ENCODE results near the gene KLK2.

Gene KLK2

DNA sequence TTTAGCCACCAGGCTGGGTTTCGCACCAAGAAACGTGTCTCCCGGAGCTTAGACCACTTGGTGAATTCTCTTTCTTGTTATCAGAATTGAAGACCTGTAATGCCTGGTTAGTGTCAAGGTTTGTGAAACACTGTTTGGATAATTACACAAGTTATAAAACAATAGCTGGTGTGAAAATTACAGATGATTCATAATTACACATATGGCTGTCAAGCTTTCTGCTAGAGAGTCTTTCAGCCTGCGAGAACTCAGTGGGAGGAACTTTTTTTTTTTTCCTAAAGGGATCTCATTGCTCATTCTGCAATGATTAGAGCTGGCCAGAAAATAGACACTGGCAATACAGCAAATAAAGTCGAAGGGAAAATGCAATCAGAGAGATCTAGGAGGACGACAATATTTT is 51.3 kb downstream of the KLK2 start:
- DNase-seq (ENCODE audit: low read depth in 3 of 3), result no peak

DNA sequence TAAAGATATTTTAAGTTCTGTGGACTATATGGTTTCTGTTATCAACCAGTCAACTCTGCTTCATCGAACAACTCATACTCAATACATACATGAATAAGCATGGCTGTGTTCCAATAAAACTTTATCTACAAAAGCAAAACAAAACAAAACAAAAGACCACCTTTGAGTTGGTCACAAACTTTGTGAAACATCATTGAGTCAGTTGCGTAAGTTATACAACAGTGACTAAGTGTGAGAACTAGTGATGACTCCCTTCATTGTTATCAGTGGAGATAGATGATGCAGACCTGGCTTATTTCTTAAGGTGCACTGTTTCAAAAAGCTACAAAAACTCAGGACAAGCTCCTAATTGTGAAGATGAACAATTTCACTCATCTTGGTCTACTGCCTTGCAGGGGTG is 52.5 kb downstream of the KLK2 start:
- no peak for DNase-seq (ENCODE audit: low read depth in 3 of 3)

DNA sequence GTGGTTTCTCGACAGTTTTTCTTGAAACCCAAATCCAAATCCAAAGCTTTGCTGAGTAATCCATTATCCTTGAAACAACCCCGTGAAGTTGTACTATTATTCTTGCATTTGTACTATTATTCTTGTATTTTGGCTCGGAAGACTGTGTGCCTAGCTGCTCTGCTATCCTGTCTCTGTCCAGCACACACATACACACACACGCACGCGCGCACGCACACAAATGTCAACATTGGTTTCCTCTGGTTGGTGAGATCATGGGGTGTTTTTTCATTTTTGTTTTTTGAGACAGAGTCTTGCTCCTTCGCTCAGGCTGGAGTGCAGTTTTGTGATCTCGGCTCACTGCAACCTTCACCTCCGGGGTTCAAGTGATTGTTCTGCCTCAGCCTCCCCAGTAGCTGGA is 52.9 kb downstream of the KLK2 start:
- DNase-seq (ENCODE audit: low read depth in 3 of 3), result no peak

DNA sequence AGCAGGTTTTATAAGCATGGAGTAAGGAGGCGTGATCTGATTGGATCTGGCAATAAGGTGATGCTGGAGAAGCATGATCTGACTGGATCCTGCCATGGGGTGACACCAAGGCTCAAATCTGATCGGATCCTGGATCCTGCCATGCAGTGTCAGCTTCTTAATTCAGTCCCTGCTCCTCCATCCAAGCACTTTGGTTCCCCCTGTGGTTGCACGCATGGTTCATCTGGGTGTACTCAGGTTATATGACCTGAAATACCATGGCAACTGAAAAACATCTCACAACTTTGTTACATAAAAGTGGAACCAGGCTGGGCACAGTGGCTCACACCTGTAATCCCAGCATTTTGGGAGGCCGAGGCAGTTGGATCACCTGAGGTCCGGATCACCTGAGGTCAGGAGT is 55.6 kb downstream of the KLK2 start:
- DNase-seq (ENCODE audit: low read depth in 3 of 3), result no peak

All from stimulated activated CD4-positive, alpha-beta T cell treated with anti-CD3 and anti-CD28 coated beads, TNF-alpha, amount 100 ng/mL, for 4 hours (primary cell).